GM12873 (cell line): ENCODE data around the gene GPC6.

Source experiments
- TF ChIP-seq, protein P1 (sequence below): IDR thresholded peaks from 2 replicates; pipeline ENCODE4 v1.5.1; 2012; ENCODE audit warnings: low read depth, mild to moderate bottlenecking, moderate library complexity, low read length, control low read depth; ENCODE audit not compliant: insufficient read depth; ENCODE audit errors: missing control alignments

The GPC6 gene

DNA sequence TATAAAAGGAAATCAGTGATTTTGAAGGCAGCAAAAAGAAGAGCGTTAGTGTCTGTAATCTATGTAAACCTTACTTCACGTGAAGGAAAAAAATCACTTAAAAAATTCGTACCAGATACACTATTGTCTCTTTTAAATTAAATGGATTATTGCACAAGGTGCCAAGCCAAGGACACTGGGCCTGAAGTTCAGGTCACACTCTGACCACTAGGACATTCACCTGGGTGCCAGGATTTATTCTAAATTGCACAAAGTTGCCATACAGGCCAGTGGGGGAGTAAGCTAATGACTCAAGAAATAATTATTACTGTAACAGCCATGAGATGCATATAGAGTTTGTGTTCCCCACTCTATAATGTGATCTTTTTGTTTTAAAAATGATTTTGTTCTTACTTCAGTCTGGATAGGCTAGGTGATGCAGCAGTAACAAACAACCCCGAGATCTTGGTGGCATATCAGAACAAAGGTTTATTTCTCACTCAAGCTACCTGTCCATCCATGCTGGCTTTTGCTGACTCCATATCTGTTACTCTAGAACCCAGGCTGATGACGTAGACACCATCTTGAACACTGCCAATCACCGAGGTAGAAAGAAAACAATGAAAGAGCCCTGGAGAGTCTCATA lies 1000.8 kb downstream of the GPC6 start:
- TF ChIP-seq, protein P1, sequence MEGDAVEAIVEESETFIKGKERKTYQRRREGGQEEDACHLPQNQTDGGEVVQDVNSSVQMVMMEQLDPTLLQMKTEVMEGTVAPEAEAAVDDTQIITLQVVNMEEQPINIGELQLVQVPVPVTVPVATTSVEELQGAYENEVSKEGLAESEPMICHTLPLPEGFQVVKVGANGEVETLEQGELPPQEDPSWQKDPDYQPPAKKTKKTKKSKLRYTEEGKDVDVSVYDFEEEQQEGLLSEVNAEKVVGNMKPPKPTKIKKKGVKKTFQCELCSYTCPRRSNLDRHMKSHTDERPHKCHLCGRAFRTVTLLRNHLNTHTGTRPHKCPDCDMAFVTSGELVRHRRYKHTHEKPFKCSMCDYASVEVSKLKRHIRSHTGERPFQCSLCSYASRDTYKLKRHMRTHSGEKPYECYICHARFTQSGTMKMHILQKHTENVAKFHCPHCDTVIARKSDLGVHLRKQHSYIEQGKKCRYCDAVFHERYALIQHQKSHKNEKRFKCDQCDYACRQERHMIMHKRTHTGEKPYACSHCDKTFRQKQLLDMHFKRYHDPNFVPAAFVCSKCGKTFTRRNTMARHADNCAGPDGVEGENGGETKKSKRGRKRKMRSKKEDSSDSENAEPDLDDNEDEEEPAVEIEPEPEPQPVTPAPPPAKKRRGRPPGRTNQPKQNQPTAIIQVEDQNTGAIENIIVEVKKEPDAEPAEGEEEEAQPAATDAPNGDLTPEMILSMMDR = no peak

DNA sequence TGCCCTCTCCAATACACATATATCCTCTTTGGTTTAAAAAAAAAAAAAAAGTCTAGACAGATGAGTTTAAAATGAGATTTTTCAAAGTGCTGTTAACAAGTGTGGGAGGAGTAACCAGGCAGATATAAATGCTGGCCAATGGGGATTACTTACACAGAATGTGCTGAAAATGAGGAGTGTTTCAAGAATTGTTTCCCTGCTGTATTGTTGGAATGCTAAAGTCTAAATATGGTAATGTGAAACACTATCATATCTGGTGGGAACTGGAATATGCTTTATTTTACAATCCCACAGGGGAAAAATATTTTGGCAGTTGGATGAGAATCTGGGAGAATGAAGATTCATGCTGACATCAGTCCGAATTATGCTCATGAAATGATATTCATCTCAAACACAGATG lies 1002.2 kb downstream of the GPC6 start:
- TF ChIP-seq, protein P1 = no peak

DNA sequence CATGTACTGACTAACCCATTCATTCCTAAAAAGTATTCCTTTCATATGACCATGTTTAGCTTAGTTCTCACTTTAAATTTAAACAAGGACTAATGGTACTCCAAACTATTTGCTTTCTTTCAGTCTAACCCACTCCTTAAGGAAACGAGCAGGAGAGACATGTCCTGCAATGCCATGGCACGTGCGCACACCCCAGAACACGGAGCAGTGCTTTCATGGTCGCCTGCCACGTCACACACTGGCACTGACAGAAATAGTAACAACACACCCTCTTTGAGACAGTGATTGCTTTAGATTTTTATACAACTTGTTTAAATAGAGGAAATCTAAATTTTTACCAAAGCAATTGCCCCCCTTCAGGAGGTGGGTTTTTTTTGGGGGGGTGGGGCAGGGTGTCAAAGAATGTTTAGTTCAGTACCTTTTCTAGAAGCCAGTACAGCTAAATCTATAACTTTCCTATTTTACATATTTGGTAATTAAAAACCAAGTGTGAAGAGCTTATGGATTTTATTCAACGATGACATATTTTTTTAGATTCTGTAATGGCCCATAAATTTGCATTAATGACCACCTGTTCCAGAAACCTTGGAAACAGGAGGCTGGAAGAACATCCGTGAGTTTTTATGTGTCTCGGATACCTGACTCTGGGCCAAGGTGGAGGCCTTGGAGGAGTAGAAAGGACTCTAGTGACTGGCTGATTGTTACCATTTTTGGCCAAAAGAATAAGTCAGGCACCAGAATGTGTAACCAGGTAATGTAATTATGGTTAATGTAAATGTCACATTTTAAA lies 1005.7 kb downstream of the GPC6 start:
- TF ChIP-seq, protein P1 = no peak

DNA sequence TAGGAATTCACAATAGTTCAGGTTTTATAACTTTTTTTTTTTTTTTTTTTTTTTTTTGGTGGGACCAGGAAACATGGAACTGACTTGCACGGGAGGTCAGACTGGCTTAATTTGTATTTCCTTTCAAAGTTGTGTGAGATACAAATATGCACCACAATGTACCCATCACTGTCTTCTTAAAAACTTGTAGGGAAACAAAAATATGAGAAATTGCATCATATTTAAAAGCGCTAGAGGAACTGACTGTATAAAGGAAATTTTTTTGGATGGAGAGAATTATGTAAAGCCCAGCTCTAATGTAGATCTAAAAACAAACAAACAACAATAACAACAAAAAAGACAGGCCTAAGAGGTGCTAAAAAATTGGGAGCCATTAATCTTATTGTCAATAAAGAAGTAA lies 1006.3 kb downstream of the GPC6 start:
- TF ChIP-seq, protein P1 = no peak

DNA sequence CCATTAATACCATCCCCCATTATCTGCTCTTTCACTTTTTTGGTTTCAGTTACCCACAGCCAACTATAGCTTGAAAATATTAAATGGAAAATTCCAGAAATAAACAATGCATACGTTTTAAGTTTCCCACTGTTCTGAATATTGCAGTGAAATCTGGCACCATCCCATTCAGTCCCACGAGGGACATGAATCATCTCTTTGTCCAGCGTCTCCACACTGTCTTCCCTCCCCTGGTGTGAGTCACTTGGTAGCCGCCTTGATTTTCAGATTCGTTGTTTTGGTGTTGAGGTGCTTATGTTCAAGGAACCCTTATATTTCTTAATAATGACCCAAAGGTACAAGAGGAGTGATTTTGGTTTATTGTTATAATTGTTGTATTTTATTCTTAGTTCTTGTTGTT lies 1006.8 kb downstream of the GPC6 start:
- TF ChIP-seq, protein P1 = no peak

DNA sequence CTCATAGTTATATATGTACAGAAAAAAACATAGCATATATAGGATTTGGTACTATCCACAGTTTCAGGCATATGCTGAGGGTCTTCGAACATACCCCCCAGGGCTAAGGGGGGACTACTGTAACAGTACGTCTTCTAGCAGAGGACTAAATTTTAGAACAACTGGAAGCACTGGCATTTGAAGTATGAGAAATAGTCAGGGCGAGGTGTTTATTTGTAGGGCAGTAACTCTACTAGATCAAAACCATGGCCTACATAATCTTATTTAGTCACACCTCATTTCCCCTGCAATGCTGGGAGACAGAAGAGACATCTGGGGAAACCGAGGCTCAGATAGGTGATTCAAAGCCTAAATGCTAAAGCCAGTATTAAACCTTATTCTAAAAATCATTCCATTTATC lies 1007.2 kb downstream of the GPC6 start:
- TF ChIP-seq, protein P1 = no peak

DNA sequence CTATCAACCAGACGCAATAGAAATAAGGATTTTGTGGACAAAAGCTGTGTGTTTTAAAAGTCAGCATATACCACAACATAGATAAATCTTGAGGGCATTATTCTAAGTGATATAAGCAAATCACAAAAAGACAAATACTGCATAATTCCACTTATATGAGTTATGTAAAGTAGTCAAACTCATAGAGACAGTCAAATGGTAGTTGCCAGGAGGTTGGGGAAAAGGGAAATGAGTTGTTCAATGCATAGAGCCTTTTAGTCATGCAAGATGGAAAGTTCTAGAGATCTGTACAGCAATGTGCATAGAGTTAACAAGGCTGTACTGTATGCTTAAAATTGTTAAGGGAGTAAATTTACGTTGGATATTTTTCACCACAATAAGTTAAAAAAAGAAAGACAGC lies 1008.1 kb downstream of the GPC6 start:
- TF ChIP-seq, protein P1 = no peak
